ENCODE data around the gene CACNB1. TPM values are rescaled to one million over a fixed set of nuclear protein-coding genes. Genes with fewer than 3 reads are reported as not detected.
A peak's percentile ranks its signal among the peaks of the same experiment; 100 is the strongest.

Gene CACNB1
- polyA plus RNA-seq (ENCODE audit: insufficient read length in 4 of 4), result 10 to 100 TPM in 1 of 4 donors, 1 to 10 TPM in 3; 8.0 to 14.7 (median 8.4) TPM

- no peak for DNase-seq (ENCODE audit: low read depth in 4 of 4, low spot score in 3 of 4)
Measured at GRCh38 chr17:39197380-39198185, at the start of gene CACNB1. Gene CACNB1, minus strand, starts transcription at chr17:39197669. Its CDS starts 174 bp downstream, at chr17:39197495.

GRCh38 chr17:39246274-39246673 lies 48.8 kb upstream of the CACNB1 start:
- no peak for DNase-seq (ENCODE audit: low read depth in 4 of 4, low spot score in 3 of 4)

- DNase-seq (ENCODE audit: low read depth in 4 of 4, low spot score in 3 of 4), result peak; percentile 59 to 80 (median 70)
Measured at GRCh38 chr17:39244600-39245570, 47.4 kb upstream of the CACNB1 start.

GRCh38 chr17:39244016-39244599 lies 46.6 kb upstream of the CACNB1 start:
- no peak for DNase-seq (ENCODE audit: low read depth in 4 of 4, low spot score in 3 of 4)

- DNase-seq (ENCODE audit: low read depth in 4 of 4, low spot score in 3 of 4), result no peak
Measured at GRCh38 chr17:39243155-39243554, 45.7 kb upstream of the CACNB1 start.

GRCh38 chr17:39240631-39241030 lies 43.2 kb upstream of the CACNB1 start:
- no peak for DNase-seq (ENCODE audit: low read depth in 4 of 4, low spot score in 3 of 4)

- no peak for DNase-seq (ENCODE audit: low read depth in 4 of 4, low spot score in 3 of 4)
Measured at GRCh38 chr17:39239640-39240314, 42.3 kb upstream of the CACNB1 start.

GRCh38 chr17:39238311-39238972 lies 41.0 kb upstream of the CACNB1 start:
- no peak for DNase-seq (ENCODE audit: low read depth in 4 of 4, low spot score in 3 of 4)

- no peak for DNase-seq (ENCODE audit: low read depth in 4 of 4, low spot score in 3 of 4)
Measured at GRCh38 chr17:39237586-39237985, 40.1 kb upstream of the CACNB1 start.

- no peak for DNase-seq (ENCODE audit: low read depth in 4 of 4, low spot score in 3 of 4)
Measured at GRCh38 chr17:39236981-39237441, 39.5 kb upstream of the CACNB1 start.

- DNase-seq (ENCODE audit: low read depth in 4 of 4, low spot score in 3 of 4), result no peak
Measured at GRCh38 chr17:39236450-39236927, 39.0 kb upstream of the CACNB1 start.

- DNase-seq (ENCODE audit: low read depth in 4 of 4, low spot score in 3 of 4), result no peak
Measured at GRCh38 chr17:39235555-39236449, 38.3 kb upstream of the CACNB1 start.

- no peak for DNase-seq (ENCODE audit: low read depth in 4 of 4, low spot score in 3 of 4)
Measured at GRCh38 chr17:39231591-39232551, 34.4 kb upstream of the CACNB1 start.

GRCh38 chr17:39231091-39231561 lies 33.7 kb upstream of the CACNB1 start:
- DNase-seq (ENCODE audit: low read depth in 4 of 4, low spot score in 3 of 4), result no peak

- DNase-seq (ENCODE audit: low read depth in 4 of 4, low spot score in 3 of 4), result no peak
Measured at GRCh38 chr17:39230361-39230760, 32.9 kb upstream of the CACNB1 start.

- no peak for DNase-seq (ENCODE audit: low read depth in 4 of 4, low spot score in 3 of 4)
Measured at GRCh38 chr17:39229274-39229913, 31.9 kb upstream of the CACNB1 start.

Data from left renal pelvis (tissue), 4 donors.